HepG2 (cell line): ENCODE data around the gene STAP2. TPM values are rescaled to one million over a fixed set of nuclear protein-coding genes. Genes with fewer than 3 reads are reported as not detected.

Experiments used
- ATAC-seq: fragments of 200-7000 bp; cut with Tn5 transposase; 3 replicates; pipeline ENCODE4 v1.9.1; 2020; ENCODE audit warnings: mild to moderate bottlenecking, moderate library complexity
- BruUV-seq: library from RNA; stranded (reverse); fragments of 400-500 nt; replicated peaks from 2 replicates; lab custom pipeline; 2021; lab: Mats Ljungman, UMichigan
- CTCF ChIA-PET: fragments of 300-600 bp; formaldehyde crosslinking; extraction: SDS; loops from one replicate; lab custom pipeline; 2021; ENCODE audit warnings: low total read pairs, inconsistent platforms, low intra/inter-chr PET ratio; lab: Yijun Ruan, JAX
- POLR2A ChIA-PET: fragments of 350-600 bp; sonication (Branson Sonifier 250); formaldehyde crosslinking; loops from one replicate; lab custom pipeline; 2020; ENCODE audit warnings: antibody characterized with exemption, inconsistent platforms; lab: Yijun Ruan, JAX
- DNase-seq: peaks from one replicate; pipeline ENCODE4 v3.0.0-alpha.2; 2015; ENCODE audit warnings: low spot score
- FAIRE-seq: peaks from 3 replicates; lab custom pipeline; 2011; peaks lifted over from hg19 to GRCh38; lab: Jason Lieb, UNC
- H2AFZ ChIP-seq: one replicate; pipeline ENCODE4 v1.6.1; 2011; ENCODE audit warnings: low read length, inconsistent platforms
- H3K27ac ChIP-seq: fragments of 300-600 bp; 3 replicates; pipeline ENCODE4 v1.8.0; 2011; ENCODE audit warnings: mixed run types, mild to moderate bottlenecking, mixed read lengths, low read length, inconsistent platforms; ENCODE audit not compliant: insufficient read depth; ENCODE audit errors: extremely low read length
- H3K27me3 ChIP-seq, 2 experiments: fragments of 200-600 bp in 1 of 2; 2 replicates in 1 of 2; 3 replicates in 1 of 2; pipeline versions ENCODE4 v1.6.0 to v1.8.0; 2011; ENCODE audit warnings: low read length in 2 of 2, mild to moderate bottlenecking in 2 of 2, moderate library complexity in 2 of 2, inconsistent platforms in 1 of 2; ENCODE audit not compliant: insufficient read depth in 2 of 2, control insufficient read depth in 1 of 2
- H3K36me3 ChIP-seq, 2 experiments: fragments of 200-600 bp in 1 of 2; replicated peaks in 1 of 2; 2 replicates in 1 of 2; 3 replicates in 1 of 2; pipeline versions ENCODE4 v1.5.1 to v1.8.0; 2011; ENCODE audit warnings: low read length in 2 of 2, inconsistent platforms in 1 of 2; ENCODE audit not compliant: insufficient read depth in 2 of 2, control insufficient read depth in 1 of 2
- H3K4me1 ChIP-seq: 2 replicates; pipeline ENCODE4 v1.5.1; 2012; ENCODE audit warnings: low read length, inconsistent platforms; ENCODE audit not compliant: insufficient read depth
- H3K4me2 ChIP-seq: 2 replicates; pipeline ENCODE4 v1.6.0; 2011; ENCODE audit warnings: low read depth, low read length, inconsistent platforms
- H3K4me3 ChIP-seq, 3 experiments: fragments of 200-600 bp in 1 of 3; sonication (generic), shearing (Covaris generic) in 1 of 3; replicated peaks in 1 of 3; 2 replicates each; pipeline ENCODE4 v1.5.1; 2011 to 2016; ENCODE audit warnings: low read length in 3 of 3, inconsistent platforms in 2 of 3, low read depth in 2 of 3, mild to moderate bottlenecking in 2 of 3, control low read depth in 1 of 3, mixed read lengths in 1 of 3; ENCODE audit not compliant: insufficient read depth in 1 of 3
- H3K79me2 ChIP-seq: one replicate; pipeline ENCODE4 v1.6.1; 2011; ENCODE audit warnings: low read length, inconsistent platforms; ENCODE audit not compliant: insufficient read depth
- H3K9ac ChIP-seq: 2 replicates; pipeline ENCODE4 v1.6.0; 2011; ENCODE audit warnings: mild to moderate bottlenecking, low read depth, low read length, inconsistent platforms; ENCODE audit not compliant: insufficient read depth
- H3K9me3 ChIP-seq: 2 replicates; pipeline ENCODE4 v1.5.1; 2012; ENCODE audit warnings: mild to moderate bottlenecking, low read length
- H4K20me1 ChIP-seq: 2 replicates; pipeline ENCODE4 v1.6.0; 2011; ENCODE audit warnings: inconsistent platforms, mild to moderate bottlenecking, low read length, moderate library complexity; ENCODE audit not compliant: insufficient read depth
- DDIT3 ChIP-seq: sonication (generic); formaldehyde crosslinking; IDR thresholded peaks from 2 replicates; pipeline ENCODE4 v1.4.0; 2020; ENCODE audit warnings: mild to moderate bottlenecking, missing genetic modification reagents
- FIP1L1 ChIP-seq: fragments of 200-400 bp; formaldehyde crosslinking; IDR thresholded peaks from 2 replicates; pipeline ENCODE4 v1.6.1; 2018; ENCODE audit warnings: low read depth, mild to moderate bottlenecking, low read length, moderate library complexity, borderline replicate concordance; ENCODE audit not compliant: insufficient read depth
- FLYWCH1 ChIP-seq: sonication (generic); formaldehyde crosslinking; IDR thresholded peaks from 2 replicates; pipeline ENCODE4 v1.8.1; 2023; ENCODE audit warnings: mild to moderate bottlenecking, missing genetic modification reagents
- RORA ChIP-seq: sonication (generic); formaldehyde crosslinking; IDR thresholded peaks from 2 replicates; pipeline ENCODE4 v1.5.0; 2020; ENCODE audit warnings: mild to moderate bottlenecking, missing genetic modification reagents, moderate library complexity
- ZFYVE20 ChIP-seq: sonication (generic); formaldehyde crosslinking; IDR thresholded peaks from 2 replicates; pipeline ENCODE4 v1.8.0; 2023; ENCODE audit warnings: low read depth, mild to moderate bottlenecking, moderate library complexity, missing genetic modification reagents, borderline replicate concordance
- ZMYM3 ChIP-seq: sonication (generic); formaldehyde crosslinking; IDR thresholded peaks from 2 replicates; pipeline ENCODE4 v1.5.1; 2020; ENCODE audit warnings: mild to moderate bottlenecking, missing genetic modification reagents
- ZNF280D ChIP-seq: sonication (generic); formaldehyde crosslinking; IDR thresholded peaks from 2 replicates; pipeline ENCODE4 v1.5.1; 2020; ENCODE audit warnings: mild to moderate bottlenecking, missing genetic modification reagents
- ZNF496 ChIP-seq: sonication (generic); formaldehyde crosslinking; IDR thresholded peaks from 2 replicates; pipeline ENCODE4 v1.8.1; 2023; ENCODE audit warnings: mild to moderate bottlenecking, moderate library complexity, missing genetic modification reagents; ENCODE audit not compliant: insufficient replicate concordance
- ZNF788 ChIP-seq: sonication (generic); formaldehyde crosslinking; IDR thresholded peaks from 2 replicates; pipeline ENCODE4 v1.5.0; 2020; ENCODE audit warnings: mild to moderate bottlenecking, missing genetic modification reagents, borderline replicate concordance
- WGBS: methylation state at CpG from one replicate; pipeline ENCODE4 v1.1.6; 2017; ENCODE audit warnings: low lambda C conversion rate; 5-methylcytosine and 5-hydroxymethylcytosine counted together
- in situ Hi-C: cut with HindIII; loops from 2 replicates; pipeline ENCODE4 v1.10.0; 2017; ENCODE audit warnings: low pct_unique_long_range_greater_than_20kb; ENCODE audit not compliant: extremely low pct_ligation_motif_present
- intact Hi-C: fragments of 100-400 bp; cut with micrococcal nuclease; formaldehyde crosslinking; loops from one replicate; pipeline ENCODE4 v1.10.0; 2022; ENCODE audit not compliant: unreplicated experiment
- polyA plus RNA-seq, 8 experiments: library from polyadenylated mRNA; depleted of rRNA in 3 of 8; stranded (reverse) in 7 of 8; unstranded in 1 of 8; fragments of >200 nt; fragmentation: Illumina TruSeq in 4 of 8; extraction: Trizol in 4 of 8; gene quantifications; 2 replicates each; pipeline versions ENCODE4 v1.2.1 to v1.2.3, GENCODE V29; 2011 to 2016; ENCODE audit warnings: low read depth in 4 of 8, missing spikeins in 1 of 8, mixed read lengths in 1 of 8; ENCODE audit not compliant: insufficient read depth in 1 of 8
- total RNA-seq, 5 experiments: library from RNA; depleted of rRNA; stranded (reverse); fragments of >200 nt; fragmentation: Illumina TruSeq; extraction: Trizol; gene quantifications; 2 replicates each; pipeline ENCODE4 v1.2.3, GENCODE V29; 2016; ENCODE audit warnings: low read depth in 1 of 5

The STAP2 gene
- total and polyA plus RNA-seq, 2 of the 13 experiments (the other 11 are each of a cell fraction or from before 2014, with no cell fraction given) = 39.0 to 43.7 TPM

GRCh38 chr19:4327877-4328242, 10.8 kb downstream of the STAP2 start:
- peaks cover 0 to 3% of the 10 kb centered on the region in 2 experiments; a peak in 1 of 5 replicates for H3K36me3 ChIP-seq
- no peak overlapping the region for H3K9ac ChIP-seq
- 90% methylated on average over 13 of the region's 13 CpGs for WGBS
- ATAC-seq (peak; percentile 14; the same call in 1 of the 3 replicates), DNase-seq (no peak), FAIRE-seq (no peak)
- H2AFZ ChIP-seq = no peak overlapping the region
- ChIA-PET CTCF (no interaction called here), POLR2A (interaction anchor here (0.8 to 1.1 kb wide), 3 partner anchors 11 to 17 kb away, joined by 3 to 5 read pairs (median 4); partner anchors contain the start of gene STAP2)
- H3K4me3 ChIP-seq = no peak overlapping the region
- no peak overlapping the region for H3K27ac ChIP-seq
- no TSS peak for BruUV-seq
- in situ Hi-C loops (no loop called here), intact Hi-C loops (no loop called here)
- TF ChIP-seq ZFYVE20 (no peak), ZNF280D (no peak), DDIT3 (CRISPR knock-in tag) (no peak), RORA (CRISPR knock-in tag) (no peak), ZMYM3 (CRISPR knock-in tag) (no peak), ZNF496 (CRISPR knock-in tag) (no peak), FLYWCH1 (no peak), ZNF788 (CRISPR knock-in tag) (no peak), FIP1L1 (no peak)
- H3K27me3 ChIP-seq = no peaks in the 10 kb centered on the region
- no peak overlapping the region for H3K4me2 ChIP-seq
- no peaks in the 10 kb centered on the region for H3K79me2 ChIP-seq
- no peaks in the 10 kb centered on the region for H3K4me1 ChIP-seq
- H3K9me3 ChIP-seq = no peaks in the 10 kb centered on the region
- H4K20me1 ChIP-seq = no peaks in the 10 kb centered on the region
